ENCODE measurements around the gene TLR9. TPM values are rescaled to one million over a fixed set of nuclear protein-coding genes. Genes with fewer than 3 reads are reported as not detected.

TLR9 gene
- total RNA-seq, 1 experiment from 2014 or later = not detected

DNA sequence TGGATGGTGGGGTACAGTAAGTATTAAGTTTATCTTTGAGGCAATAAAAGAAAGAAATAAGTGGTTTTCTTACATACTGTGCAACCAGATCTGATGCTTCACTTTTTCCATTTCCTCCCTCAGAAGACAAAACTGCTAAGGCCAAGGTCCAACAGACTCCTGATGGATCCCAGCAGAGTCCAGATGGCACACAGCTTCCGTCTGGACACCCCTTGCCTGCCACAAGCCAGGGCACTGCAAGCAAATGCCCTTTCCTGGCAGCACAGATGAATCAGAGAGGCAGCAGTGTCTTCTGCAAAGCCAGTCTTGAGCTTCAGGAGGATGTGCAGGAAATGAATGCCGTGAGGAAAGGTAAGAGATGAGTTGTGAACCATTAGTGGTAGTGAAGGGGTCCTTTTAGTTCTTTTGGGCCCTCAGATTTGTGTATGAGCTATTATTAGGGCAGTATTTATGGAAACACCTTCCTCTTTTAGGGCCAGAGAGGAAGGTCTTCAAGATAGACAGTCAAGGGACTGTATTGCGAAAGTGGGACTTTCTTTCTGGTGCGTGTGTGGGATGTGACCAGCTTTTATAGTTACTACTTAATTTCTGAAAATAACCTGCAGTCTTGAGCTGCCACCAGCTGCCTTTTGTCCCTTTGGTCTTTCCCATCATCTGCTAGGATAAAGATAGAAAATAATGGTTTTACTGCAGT, 22.9 kb downstream of the TLR9 start (continued):
- TF ChIP-seq, protein P1, sequence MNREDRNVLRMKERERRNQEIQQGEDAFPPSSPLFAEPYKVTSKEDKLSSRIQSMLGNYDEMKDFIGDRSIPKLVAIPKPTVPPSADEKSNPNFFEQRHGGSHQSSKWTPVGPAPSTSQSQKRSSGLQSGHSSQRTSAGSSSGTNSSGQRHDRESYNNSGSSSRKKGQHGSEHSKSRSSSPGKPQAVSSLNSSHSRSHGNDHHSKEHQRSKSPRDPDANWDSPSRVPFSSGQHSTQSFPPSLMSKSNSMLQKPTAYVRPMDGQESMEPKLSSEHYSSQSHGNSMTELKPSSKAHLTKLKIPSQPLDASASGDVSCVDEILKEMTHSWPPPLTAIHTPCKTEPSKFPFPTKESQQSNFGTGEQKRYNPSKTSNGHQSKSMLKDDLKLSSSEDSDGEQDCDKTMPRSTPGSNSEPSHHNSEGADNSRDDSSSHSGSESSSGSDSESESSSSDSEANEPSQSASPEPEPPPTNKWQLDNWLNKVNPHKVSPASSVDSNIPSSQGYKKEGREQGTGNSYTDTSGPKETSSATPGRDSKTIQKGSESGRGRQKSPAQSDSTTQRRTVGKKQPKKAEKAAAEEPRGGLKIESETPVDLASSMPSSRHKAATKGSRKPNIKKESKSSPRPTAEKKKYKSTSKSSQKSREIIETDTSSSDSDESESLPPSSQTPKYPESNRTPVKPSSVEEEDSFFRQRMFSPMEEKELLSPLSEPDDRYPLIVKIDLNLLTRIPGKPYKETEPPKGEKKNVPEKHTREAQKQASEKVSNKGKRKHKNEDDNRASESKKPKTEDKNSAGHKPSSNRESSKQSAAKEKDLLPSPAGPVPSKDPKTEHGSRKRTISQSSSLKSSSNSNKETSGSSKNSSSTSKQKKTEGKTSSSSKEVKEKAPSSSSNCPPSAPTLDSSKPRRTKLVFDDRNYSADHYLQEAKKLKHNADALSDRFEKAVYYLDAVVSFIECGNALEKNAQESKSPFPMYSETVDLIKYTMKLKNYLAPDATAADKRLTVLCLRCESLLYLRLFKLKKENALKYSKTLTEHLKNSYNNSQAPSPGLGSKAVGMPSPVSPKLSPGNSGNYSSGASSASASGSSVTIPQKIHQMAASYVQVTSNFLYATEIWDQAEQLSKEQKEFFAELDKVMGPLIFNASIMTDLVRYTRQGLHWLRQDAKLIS (CRISPR knock-in tag; IDR thresholded peaks at IDR 0.05; ENCODE audit: borderline replicate concordance) = no peak
- TF ChIP-seq ZNF416 (CRISPR knock-in tag; IDR thresholded peaks at IDR 0.05) (no peak), ZNF138 (CRISPR knock-in tag; conservative IDR thresholded peaks at IDR 0.05) (no peak)
- TF ChIP-seq, protein P2, sequence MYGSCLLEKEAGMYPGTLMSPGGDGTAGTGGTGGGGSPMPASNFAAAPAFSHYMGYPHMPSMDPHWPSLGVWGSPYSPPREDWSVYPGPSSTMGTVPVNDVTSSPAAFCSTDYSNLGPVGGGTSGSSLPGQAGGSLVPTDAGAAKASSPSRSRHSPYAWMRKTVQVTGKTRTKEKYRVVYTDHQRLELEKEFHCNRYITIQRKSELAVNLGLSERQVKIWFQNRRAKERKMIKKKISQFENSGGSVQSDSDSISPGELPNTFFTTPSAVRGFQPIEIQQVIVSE (CRISPR knock-in tag; IDR thresholded peaks at IDR 0.05; ENCODE audit: borderline replicate concordance) = no peak

DNA sequence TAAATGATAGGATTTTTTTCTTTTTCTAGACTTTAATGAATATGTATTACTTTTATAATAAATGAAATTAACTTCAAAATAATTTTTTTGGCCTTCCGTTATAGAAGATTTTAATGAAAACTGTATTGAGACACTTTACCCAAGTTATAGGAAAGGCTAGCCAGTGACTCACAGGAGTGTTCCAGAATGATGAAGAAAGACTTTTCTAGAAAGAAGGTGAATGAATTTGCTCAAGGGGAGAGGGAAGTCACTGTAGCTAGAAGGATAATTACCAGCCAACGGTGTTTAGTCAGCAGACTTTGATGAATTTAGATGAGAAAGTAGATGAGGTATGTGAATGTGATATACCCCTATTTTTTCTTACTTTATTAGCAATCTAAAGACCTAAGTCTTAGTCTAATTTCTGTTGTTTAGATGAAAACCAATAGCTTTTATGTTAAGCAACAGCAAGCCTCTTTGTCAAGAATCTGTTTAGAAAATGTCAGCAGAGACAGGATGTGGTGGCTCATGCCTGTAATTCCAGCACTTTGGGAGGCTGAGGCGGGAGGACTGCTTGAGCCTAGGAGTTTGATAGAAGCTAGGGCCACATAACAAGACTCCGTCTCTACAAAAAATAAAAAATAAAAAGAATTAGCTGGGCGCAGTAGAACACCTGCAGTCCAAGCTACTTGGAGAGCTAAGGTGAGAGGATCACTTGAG, 24.3 kb downstream of the TLR9 start:
- H3K27ac Mint-ChIP-seq = no peak overlapping the region
- no peaks in the 10 kb centered on the region for H3K9me3 Mint-ChIP-seq
- H3K4me1 Mint-ChIP-seq = peaks cover 15% of the 10 kb centered on the region
- peaks cover 54% of the 10 kb centered on the region for H3K36me3 Mint-ChIP-seq
- H3K27me3 Mint-ChIP-seq (ENCODE audit: low read depth) = peaks cover 11% of the 10 kb centered on the region
- CTCF ChIA-PET = interaction anchor here (0.6 to 1.2 kb wide), 4 partner anchors 19 to 1938 kb away, joined by 3 to 7 read pairs (median 4); no protein-coding TSS in a partner anchor
- DNase-seq (ENCODE audit: low spot score) = no peak
- POLR2A ChIA-PET = no interaction called here
- no peak overlapping the region for H3K4me3 Mint-ChIP-seq
- no peak for ATAC-seq
- TF ChIP-seq, protein P2 (CRISPR knock-in tag; IDR thresholded peaks at IDR 0.05; ENCODE audit: borderline replicate concordance) = no peak
- TF ChIP-seq, protein P3, sequence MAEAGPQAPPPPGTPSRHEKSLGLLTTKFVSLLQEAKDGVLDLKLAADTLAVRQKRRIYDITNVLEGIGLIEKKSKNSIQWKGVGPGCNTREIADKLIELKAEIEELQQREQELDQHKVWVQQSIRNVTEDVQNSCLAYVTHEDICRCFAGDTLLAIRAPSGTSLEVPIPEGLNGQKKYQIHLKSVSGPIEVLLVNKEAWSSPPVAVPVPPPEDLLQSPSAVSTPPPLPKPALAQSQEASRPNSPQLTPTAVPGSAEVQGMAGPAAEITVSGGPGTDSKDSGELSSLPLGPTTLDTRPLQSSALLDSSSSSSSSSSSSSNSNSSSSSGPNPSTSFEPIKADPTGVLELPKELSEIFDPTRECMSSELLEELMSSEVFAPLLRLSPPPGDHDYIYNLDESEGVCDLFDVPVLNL (CRISPR knock-in tag; IDR thresholded peaks at IDR 0.05; ENCODE audit: borderline replicate concordance, low read depth) = no peak
- TF ChIP-seq, protein P4, sequence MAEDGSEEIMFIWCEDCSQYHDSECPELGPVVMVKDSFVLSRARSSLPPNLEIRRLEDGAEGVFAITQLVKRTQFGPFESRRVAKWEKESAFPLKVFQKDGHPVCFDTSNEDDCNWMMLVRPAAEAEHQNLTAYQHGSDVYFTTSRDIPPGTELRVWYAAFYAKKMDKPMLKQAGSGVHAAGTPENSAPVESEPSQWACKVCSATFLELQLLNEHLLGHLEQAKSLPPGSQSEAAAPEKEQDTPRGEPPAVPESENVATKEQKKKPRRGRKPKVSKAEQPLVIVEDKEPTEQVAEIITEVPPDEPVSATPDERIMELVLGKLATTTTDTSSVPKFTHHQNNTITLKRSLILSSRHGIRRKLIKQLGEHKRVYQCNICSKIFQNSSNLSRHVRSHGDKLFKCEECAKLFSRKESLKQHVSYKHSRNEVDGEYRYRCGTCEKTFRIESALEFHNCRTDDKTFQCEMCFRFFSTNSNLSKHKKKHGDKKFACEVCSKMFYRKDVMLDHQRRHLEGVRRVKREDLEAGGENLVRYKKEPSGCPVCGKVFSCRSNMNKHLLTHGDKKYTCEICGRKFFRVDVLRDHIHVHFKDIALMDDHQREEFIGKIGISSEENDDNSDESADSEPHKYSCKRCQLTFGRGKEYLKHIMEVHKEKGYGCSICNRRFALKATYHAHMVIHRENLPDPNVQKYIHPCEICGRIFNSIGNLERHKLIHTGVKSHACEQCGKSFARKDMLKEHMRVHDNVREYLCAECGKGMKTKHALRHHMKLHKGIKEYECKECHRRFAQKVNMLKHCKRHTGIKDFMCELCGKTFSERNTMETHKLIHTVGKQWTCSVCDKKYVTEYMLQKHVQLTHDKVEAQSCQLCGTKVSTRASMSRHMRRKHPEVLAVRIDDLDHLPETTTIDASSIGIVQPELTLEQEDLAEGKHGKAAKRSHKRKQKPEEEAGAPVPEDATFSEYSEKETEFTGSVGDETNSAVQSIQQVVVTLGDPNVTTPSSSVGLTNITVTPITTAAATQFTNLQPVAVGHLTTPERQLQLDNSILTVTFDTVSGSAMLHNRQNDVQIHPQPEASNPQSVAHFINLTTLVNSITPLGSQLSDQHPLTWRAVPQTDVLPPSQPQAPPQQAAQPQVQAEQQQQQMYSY (CRISPR knock-in tag; IDR thresholded peaks at IDR 0.05) = no peak
- no peak for TF ChIP-seq SOX15 (CRISPR knock-in tag; IDR thresholded peaks at IDR 0.05)
- no peak for TF ChIP-seq ZNF232 (CRISPR knock-in tag; IDR thresholded peaks at IDR 0.05)
- TF ChIP-seq NR3C1 (CRISPR knock-in tag; conservative IDR thresholded peaks at IDR 0.05; ENCODE audit: low read depth) = no peak
- TF ChIP-seq, protein P5, sequence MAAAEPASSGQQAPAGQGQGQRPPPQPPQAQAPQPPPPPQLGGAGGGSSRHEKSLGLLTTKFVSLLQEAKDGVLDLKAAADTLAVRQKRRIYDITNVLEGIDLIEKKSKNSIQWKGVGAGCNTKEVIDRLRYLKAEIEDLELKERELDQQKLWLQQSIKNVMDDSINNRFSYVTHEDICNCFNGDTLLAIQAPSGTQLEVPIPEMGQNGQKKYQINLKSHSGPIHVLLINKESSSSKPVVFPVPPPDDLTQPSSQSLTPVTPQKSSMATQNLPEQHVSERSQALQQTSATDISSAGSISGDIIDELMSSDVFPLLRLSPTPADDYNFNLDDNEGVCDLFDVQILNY (CRISPR knock-in tag; IDR thresholded peaks at IDR 0.05) = no peak
- no peak for TF ChIP-seq MYBL2 (CRISPR knock-in tag; IDR thresholded peaks at IDR 0.05)
- TF ChIP-seq, protein P6, sequence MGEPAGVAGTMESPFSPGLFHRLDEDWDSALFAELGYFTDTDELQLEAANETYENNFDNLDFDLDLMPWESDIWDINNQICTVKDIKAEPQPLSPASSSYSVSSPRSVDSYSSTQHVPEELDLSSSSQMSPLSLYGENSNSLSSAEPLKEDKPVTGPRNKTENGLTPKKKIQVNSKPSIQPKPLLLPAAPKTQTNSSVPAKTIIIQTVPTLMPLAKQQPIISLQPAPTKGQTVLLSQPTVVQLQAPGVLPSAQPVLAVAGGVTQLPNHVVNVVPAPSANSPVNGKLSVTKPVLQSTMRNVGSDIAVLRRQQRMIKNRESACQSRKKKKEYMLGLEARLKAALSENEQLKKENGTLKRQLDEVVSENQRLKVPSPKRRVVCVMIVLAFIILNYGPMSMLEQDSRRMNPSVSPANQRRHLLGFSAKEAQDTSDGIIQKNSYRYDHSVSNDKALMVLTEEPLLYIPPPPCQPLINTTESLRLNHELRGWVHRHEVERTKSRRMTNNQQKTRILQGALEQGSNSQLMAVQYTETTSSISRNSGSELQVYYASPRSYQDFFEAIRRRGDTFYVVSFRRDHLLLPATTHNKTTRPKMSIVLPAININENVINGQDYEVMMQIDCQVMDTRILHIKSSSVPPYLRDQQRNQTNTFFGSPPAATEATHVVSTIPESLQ (CRISPR knock-in tag; IDR thresholded peaks at IDR 0.05) = no peak
- TF ChIP-seq, protein P7, sequence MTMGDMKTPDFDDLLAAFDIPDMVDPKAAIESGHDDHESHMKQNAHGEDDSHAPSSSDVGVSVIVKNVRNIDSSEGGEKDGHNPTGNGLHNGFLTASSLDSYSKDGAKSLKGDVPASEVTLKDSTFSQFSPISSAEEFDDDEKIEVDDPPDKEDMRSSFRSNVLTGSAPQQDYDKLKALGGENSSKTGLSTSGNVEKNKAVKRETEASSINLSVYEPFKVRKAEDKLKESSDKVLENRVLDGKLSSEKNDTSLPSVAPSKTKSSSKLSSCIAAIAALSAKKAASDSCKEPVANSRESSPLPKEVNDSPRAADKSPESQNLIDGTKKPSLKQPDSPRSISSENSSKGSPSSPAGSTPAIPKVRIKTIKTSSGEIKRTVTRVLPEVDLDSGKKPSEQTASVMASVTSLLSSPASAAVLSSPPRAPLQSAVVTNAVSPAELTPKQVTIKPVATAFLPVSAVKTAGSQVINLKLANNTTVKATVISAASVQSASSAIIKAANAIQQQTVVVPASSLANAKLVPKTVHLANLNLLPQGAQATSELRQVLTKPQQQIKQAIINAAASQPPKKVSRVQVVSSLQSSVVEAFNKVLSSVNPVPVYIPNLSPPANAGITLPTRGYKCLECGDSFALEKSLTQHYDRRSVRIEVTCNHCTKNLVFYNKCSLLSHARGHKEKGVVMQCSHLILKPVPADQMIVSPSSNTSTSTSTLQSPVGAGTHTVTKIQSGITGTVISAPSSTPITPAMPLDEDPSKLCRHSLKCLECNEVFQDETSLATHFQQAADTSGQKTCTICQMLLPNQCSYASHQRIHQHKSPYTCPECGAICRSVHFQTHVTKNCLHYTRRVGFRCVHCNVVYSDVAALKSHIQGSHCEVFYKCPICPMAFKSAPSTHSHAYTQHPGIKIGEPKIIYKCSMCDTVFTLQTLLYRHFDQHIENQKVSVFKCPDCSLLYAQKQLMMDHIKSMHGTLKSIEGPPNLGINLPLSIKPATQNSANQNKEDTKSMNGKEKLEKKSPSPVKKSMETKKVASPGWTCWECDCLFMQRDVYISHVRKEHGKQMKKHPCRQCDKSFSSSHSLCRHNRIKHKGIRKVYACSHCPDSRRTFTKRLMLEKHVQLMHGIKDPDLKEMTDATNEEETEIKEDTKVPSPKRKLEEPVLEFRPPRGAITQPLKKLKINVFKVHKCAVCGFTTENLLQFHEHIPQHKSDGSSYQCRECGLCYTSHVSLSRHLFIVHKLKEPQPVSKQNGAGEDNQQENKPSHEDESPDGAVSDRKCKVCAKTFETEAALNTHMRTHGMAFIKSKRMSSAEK (CRISPR knock-in tag; IDR thresholded peaks at IDR 0.05; ENCODE audit: borderline replicate concordance) = no peak
